ENCODE results near the gene MGAT3.

Gene MGAT3

GRCh38 chr22:39534591-39535356, 78.0 kb downstream of the MGAT3 start:
- peak; percentile 52 for DNase-seq

GRCh38 chr22:39535357-39535725, 78.5 kb downstream of the MGAT3 start:
- DNase-seq, result no peak

- no peak for DNase-seq
Observed at GRCh38 chr22:39535831-39536449, 79.1 kb downstream of the MGAT3 start.

- DNase-seq, result no peak
Observed at GRCh38 chr22:39536711-39537110, 79.9 kb downstream of the MGAT3 start.

GRCh38 chr22:39537975-39538374, 81.2 kb downstream of the MGAT3 start:
- no peak for DNase-seq

All from NCI-H1048 (cell line).